ENCODE measurements around the gene TM7SF2.
A peak's percentile ranks its signal among the peaks of the same experiment; 100 is the strongest.

The TM7SF2 gene

DNA sequence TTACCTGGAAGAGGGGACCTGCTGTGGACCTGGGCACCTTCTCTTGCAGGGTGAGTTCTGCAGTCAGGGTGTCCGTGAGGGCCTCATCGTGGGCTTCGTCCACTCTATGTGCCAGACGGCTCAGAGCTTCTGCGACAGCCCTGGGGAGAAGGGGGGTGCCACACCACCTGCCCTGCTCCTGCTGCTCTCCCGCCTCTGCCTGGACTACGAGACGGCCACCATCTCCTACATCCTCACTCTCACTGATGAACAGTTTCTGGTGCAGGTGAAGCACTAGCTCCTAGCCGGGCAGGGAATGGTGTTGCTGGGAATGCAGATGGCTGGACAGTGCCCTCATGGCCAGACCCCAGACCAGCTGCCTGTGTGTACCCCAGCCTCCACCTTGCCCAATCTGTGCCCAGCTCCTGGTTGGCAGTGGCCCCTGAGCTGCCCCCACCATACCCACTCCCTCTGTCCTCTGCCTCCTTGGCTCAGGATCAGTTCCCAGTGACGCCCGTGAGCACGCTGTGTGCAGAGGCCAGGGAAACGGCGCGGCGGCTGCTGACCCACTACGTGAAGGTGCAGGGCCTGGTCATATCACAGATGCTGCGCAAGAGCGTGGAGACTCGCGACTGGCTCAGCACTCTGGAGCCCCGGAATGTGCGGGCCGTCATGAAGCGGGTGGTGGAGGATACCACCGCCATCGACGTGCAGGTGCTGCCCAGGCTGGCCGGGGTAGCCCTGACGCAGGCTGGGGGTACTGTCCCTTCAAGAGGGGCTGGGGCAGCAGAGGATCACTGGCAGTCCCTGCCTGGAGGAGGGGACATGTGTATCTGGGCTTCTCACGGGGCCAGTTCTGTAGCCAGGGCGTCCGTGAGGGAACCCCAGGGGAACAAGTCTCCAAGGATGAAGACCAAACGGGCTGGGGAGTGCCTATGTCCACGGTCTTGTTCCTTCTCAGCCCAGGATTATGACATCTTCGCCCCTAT, 2.2 kb upstream of the TM7SF2 start:
- Histone ChIP-seq H3K4me1 (ENCODE audit: insufficient read depth, poor library complexity, severe bottlenecking) (peaks cover 5% of the 10 kb centered on the region), H3K9me3 (ENCODE audit: severe bottlenecking) (no peaks in the 10 kb centered on the region), H3K27me3 (ENCODE audit: insufficient read depth, poor library complexity, severe bottlenecking) (no peaks in the 10 kb centered on the region), H3K36me3 (ENCODE audit: low read depth) (0 out of 2 replicates have a peak, but pooled peaks cover 3% of the 10 kb centered on the region), H3K27ac (ENCODE audit: poor library complexity, severe bottlenecking) (no peak overlapping the region), H3K4me3 (ENCODE audit: severe bottlenecking) (no peak overlapping the region)
- peak; percentile 62 for DNase-seq (ENCODE audit: low spot score)
- no peak for ATAC-seq (ENCODE audit: low read depth)
- TF ChIP-seq, protein P1, sequence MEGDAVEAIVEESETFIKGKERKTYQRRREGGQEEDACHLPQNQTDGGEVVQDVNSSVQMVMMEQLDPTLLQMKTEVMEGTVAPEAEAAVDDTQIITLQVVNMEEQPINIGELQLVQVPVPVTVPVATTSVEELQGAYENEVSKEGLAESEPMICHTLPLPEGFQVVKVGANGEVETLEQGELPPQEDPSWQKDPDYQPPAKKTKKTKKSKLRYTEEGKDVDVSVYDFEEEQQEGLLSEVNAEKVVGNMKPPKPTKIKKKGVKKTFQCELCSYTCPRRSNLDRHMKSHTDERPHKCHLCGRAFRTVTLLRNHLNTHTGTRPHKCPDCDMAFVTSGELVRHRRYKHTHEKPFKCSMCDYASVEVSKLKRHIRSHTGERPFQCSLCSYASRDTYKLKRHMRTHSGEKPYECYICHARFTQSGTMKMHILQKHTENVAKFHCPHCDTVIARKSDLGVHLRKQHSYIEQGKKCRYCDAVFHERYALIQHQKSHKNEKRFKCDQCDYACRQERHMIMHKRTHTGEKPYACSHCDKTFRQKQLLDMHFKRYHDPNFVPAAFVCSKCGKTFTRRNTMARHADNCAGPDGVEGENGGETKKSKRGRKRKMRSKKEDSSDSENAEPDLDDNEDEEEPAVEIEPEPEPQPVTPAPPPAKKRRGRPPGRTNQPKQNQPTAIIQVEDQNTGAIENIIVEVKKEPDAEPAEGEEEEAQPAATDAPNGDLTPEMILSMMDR (IDR thresholded peaks at IDR 0.05; ENCODE audit: poor library complexity, severe bottlenecking), result no peak

GRCh38 chr11:65110354-65110861, 1.3 kb upstream of the TM7SF2 start:
- TF ChIP-seq, protein P1 (IDR thresholded peaks at IDR 0.05; ENCODE audit: poor library complexity, severe bottlenecking), result peak; percentile 93
- Histone ChIP-seq H3K4me3 (ENCODE audit: severe bottlenecking) (no peak overlapping the region), H3K27me3 (ENCODE audit: insufficient read depth, poor library complexity, severe bottlenecking) (no peaks in the 10 kb centered on the region), H3K9me3 (ENCODE audit: severe bottlenecking) (no peaks in the 10 kb centered on the region), H3K36me3 (ENCODE audit: low read depth) (no peaks in the 10 kb centered on the region), H3K27ac (ENCODE audit: poor library complexity, severe bottlenecking) (peak overlapping the region; percentile 45), H3K4me1 (ENCODE audit: insufficient read depth, poor library complexity, severe bottlenecking) (peaks cover 5% of the 10 kb centered on the region)
- ATAC-seq (ENCODE audit: low read depth), result peak; percentile 43
- peak; percentile 71 for DNase-seq (ENCODE audit: low spot score)

- no peak overlapping the region for H3K4me3 ChIP-seq (ENCODE audit: severe bottlenecking)
- peak overlapping the region; percentile 45 for H3K27ac ChIP-seq (ENCODE audit: poor library complexity, severe bottlenecking)
- H3K36me3 ChIP-seq (ENCODE audit: low read depth), result peaks cover 7% of the 10 kb centered on the region; the same call in 1 of the 2 replicates
- no peaks in the 10 kb centered on the region for H3K27me3 ChIP-seq (ENCODE audit: insufficient read depth, poor library complexity, severe bottlenecking)
- TF ChIP-seq, protein P1 (IDR thresholded peaks at IDR 0.05; ENCODE audit: poor library complexity, severe bottlenecking), result no peak
- H3K9me3 ChIP-seq (ENCODE audit: severe bottlenecking), result no peaks in the 10 kb centered on the region
- peaks cover 6% of the 10 kb centered on the region for H3K4me1 ChIP-seq (ENCODE audit: insufficient read depth, poor library complexity, severe bottlenecking)
- DNase-seq (ENCODE audit: low spot score), result no peak
- no peak for ATAC-seq (ENCODE audit: low read depth)
Observed at GRCh38 chr11:65111159-65111743, 421 bp upstream of the TM7SF2 start.

DNA sequence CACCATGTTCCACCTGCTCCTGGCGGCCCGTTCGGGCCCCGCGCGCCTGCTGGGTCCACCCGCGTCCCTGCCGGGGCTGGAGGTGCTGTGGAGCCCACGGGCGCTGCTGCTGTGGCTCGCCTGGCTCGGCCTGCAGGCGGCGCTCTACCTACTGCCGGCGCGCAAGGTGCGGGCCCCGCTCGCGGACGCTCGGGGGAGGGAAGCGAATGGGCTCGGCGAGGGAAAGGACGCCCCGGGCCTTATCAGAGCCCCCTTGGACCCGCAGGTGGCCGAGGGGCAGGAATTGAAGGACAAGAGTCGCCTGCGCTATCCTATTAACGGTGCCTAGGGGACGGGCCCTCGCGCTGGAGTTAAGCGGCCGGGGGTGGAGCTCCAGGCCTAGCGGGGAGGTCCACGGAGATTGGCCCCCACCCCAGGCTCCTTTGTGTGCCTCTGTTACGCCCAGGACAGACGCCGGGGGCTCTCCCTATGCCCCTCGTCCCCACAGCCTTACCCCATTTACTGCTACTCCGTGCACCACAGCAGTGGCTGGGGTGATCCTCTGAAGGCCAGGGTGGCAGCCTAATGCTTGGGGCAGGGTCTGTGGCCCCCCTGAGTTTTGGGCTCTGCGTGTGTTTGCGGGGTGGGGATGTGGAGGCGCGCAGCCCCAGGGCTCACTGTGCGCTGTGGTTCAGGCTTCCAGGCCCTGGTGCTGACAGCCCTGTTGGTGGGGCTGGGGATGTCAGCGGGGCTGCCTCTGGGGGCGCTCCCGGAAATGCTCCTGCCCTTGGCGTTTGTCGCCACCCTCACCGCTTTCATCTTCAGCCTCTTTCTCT, 1.1 kb downstream of the TM7SF2 start:
- H3K36me3 ChIP-seq (ENCODE audit: low read depth), result peaks cover 10% of the 10 kb centered on the region; the same call in 1 of the 2 replicates
- no peaks in the 10 kb centered on the region for H3K9me3 ChIP-seq (ENCODE audit: severe bottlenecking)
- ATAC-seq (ENCODE audit: low read depth) (peak; percentile 5), DNase-seq (ENCODE audit: low spot score) (peak; percentile 60)
- TF ChIP-seq, protein P1 (IDR thresholded peaks at IDR 0.05; ENCODE audit: poor library complexity, severe bottlenecking), result peak; percentile 90
- peak overlapping the region; percentile 45 for H3K27ac ChIP-seq (ENCODE audit: poor library complexity, severe bottlenecking)
- no peaks in the 10 kb centered on the region for H3K27me3 ChIP-seq (ENCODE audit: insufficient read depth, poor library complexity, severe bottlenecking)
- peaks cover 10% of the 10 kb centered on the region for H3K4me1 ChIP-seq (ENCODE audit: insufficient read depth, poor library complexity, severe bottlenecking)
- peak overlapping the region; percentile 39 for H3K4me3 ChIP-seq (ENCODE audit: severe bottlenecking)

Data from RWPE2 (cell line).